Measurements from ENCODE around the gene CR1L. TPM values are rescaled to one million over a fixed set of nuclear protein-coding genes. Genes with fewer than 3 reads are reported as not detected.
"Not testable (repeated sequence)": the region's sequence is repeated elsewhere in the genome, so short reads cannot be mapped to it uniquely, and the experiment has no call there.

Gene CR1L
- polyA plus RNA-seq, 1 donor, result 0.45 TPM

DNA sequence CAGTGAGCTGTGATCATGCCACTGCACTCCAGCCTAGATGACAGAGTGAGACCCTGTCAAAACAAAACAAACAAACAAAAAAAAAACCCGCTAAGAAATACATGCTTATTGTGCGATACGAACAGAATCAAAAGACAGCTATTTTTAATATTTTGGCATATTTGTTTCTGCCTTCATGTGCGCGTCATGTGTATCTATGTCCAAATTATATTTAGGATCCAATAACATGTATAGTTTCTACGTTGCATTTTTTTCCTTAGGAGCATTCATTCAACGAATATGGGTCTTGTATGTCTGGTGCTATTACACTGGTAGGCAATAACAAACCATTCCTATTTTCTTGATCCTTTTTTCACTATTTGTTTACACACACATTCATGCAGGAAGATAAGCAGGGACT lies 108.7 kb downstream of the CR1L start:
- 35% methylated on average over 5 of the region's 7 CpGs for WGBS (ENCODE audit: insufficient coverage, low lambda C conversion rate)
- Histone ChIP-seq H3K27ac (ENCODE audit: low read length) (peak overlapping the region; percentile 99), H3K36me3 (ENCODE audit: control insufficient read depth, insufficient read depth, low read length) (peaks cover 8% of the 10 kb centered on the region), H3K4me3 (ENCODE audit: low read length) (peak overlapping the region; percentile 98), H3K27me3 (ENCODE audit: control insufficient read depth, insufficient read depth, low read length) (no peaks in the 10 kb centered on the region), H3K9me3 (ENCODE audit: control insufficient read depth, low read depth, low read length) (no peaks in the 10 kb centered on the region), H3K4me1 (ENCODE audit: control insufficient read depth, insufficient read depth, low read length) (peaks cover 36% of the 10 kb centered on the region)
- no peak for DNase-seq

DNA sequence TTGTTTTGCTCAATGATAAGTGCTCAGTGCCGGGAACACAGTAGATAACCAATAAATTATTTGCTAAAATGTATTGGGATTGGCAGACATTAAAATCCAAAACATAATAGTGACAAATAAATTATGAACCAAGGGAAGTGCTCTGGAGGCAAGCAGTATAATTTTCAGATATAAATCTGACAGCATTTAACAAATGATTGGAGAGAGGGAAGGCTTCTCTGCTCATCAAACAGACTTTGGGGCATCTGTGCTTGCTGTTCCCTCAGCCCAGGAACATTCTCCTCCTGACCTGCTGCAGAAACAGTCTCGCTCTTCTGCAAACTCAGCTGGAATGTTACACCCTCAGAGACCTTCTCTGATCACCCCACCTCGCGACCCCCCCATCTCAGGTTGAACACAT lies 109.1 kb downstream of the CR1L start:
- peaks cover 34% of the 10 kb centered on the region for H3K4me1 ChIP-seq (ENCODE audit: control insufficient read depth, insufficient read depth, low read length)
- no peaks in the 10 kb centered on the region for H3K27me3 ChIP-seq (ENCODE audit: control insufficient read depth, insufficient read depth, low read length)
- H3K27ac ChIP-seq (ENCODE audit: low read length), result peak overlapping the region; percentile 3
- no peaks in the 10 kb centered on the region for H3K9me3 ChIP-seq (ENCODE audit: control insufficient read depth, low read depth, low read length)
- WGBS (ENCODE audit: insufficient coverage, low lambda C conversion rate), result no CpG with 5 or more reads among the region's 4 CpGs
- peak overlapping the region; percentile 98 for H3K4me3 ChIP-seq (ENCODE audit: low read length)
- peaks cover 10% of the 10 kb centered on the region for H3K36me3 ChIP-seq (ENCODE audit: control insufficient read depth, insufficient read depth, low read length)
- DNase-seq, result no peak

DNA sequence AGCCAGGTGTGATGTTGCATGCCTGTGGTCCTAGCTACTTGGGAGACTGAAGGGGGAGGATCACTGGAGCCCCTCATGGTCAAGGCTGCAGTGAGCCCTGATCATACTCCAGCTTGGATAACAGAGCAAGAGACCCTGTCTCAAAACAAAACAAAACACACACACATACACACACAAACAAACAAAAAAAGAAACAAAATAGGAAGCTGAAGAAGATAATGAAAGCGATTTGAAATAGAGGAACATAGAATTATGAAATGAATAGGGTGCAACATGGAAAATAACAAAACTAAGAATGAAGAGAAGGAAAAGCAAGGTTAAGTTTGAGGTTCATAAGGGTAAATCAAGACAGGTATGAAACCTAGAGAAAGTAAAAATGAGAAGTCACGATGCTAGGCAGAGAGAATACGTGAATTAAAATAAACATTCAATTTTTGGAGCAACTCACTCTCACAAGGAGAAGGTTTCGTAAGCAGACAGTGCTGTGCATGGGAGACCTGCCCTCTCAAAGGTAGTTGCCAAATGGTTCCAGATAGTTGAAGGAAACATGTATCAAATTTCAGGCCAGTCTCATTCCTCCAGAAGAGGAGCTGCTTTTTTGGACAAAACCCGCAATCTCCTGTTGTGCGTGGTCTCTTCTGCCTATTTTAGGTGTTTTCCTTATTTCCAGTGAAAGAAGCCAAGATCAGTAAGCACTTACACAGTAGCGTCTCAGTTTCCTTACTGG lies 110.2 kb downstream of the CR1L start:
- no peaks in the 10 kb centered on the region for H3K27me3 ChIP-seq (ENCODE audit: control insufficient read depth, insufficient read depth, low read length)
- WGBS (ENCODE audit: insufficient coverage, low lambda C conversion rate), result 78% methylated on average over 3 of the region's 7 CpGs
- H3K9me3 ChIP-seq (ENCODE audit: control insufficient read depth, low read depth, low read length), result no peaks in the 10 kb centered on the region
- peak overlapping the region; percentile 64 for H3K27ac ChIP-seq (ENCODE audit: low read length)
- DNase-seq, result no peak
- peaks cover 17% of the 10 kb centered on the region for H3K36me3 ChIP-seq (ENCODE audit: control insufficient read depth, insufficient read depth, low read length)
- H3K4me3 ChIP-seq (ENCODE audit: low read length), result no peak overlapping the region
- H3K4me1 ChIP-seq (ENCODE audit: control insufficient read depth, insufficient read depth, low read length), result peaks cover 28% of the 10 kb centered on the region

GRCh38 chr1:207755846-207756693 lies 111.1 kb downstream of the CR1L start:
- H3K36me3 ChIP-seq (ENCODE audit: control insufficient read depth, insufficient read depth, low read length), result peaks cover 20% of the 10 kb centered on the region
- no peaks in the 10 kb centered on the region for H3K9me3 ChIP-seq (ENCODE audit: control insufficient read depth, low read depth, low read length)
- H3K4me3 ChIP-seq (ENCODE audit: low read length), result no peak overlapping the region
- WGBS (ENCODE audit: insufficient coverage, low lambda C conversion rate), result 20% methylated on average over 1 of the region's 2 CpGs
- peak overlapping the region; percentile 64 for H3K27ac ChIP-seq (ENCODE audit: low read length)
- no peaks in the 10 kb centered on the region for H3K27me3 ChIP-seq (ENCODE audit: control insufficient read depth, insufficient read depth, low read length)
- peak in 1 of 2 donors; percentile 75 for DNase-seq
- H3K4me1 ChIP-seq (ENCODE audit: control insufficient read depth, insufficient read depth, low read length), result peaks cover 24% of the 10 kb centered on the region

GRCh38 chr1:207762622-207763021 lies 117.7 kb downstream of the CR1L start:
- Histone ChIP-seq H3K36me3 (ENCODE audit: control insufficient read depth, insufficient read depth, low read length) (peaks cover 65% of the 10 kb centered on the region), H3K27me3 (ENCODE audit: control insufficient read depth, insufficient read depth, low read length) (no peaks in the 10 kb centered on the region), H3K4me1 (ENCODE audit: control insufficient read depth, insufficient read depth, low read length) (no peaks in the 10 kb centered on the region), H3K9me3 (ENCODE audit: control insufficient read depth, low read depth, low read length) (peaks cover 14% of the 10 kb centered on the region), H3K27ac (ENCODE audit: low read length) (no peak overlapping the region), H3K4me3 (ENCODE audit: low read length) (no peak overlapping the region)
- WGBS (ENCODE audit: insufficient coverage, low lambda C conversion rate), result 100% methylated on average over 1 of the region's 13 CpGs
- no peak for DNase-seq

- Histone ChIP-seq H3K9me3 (ENCODE audit: control insufficient read depth, low read depth, low read length) (peaks cover 14% of the 10 kb centered on the region), H3K4me3 (ENCODE audit: low read length) (no peak overlapping the region), H3K27ac (ENCODE audit: low read length) (no peak overlapping the region), H3K36me3 (ENCODE audit: control insufficient read depth, insufficient read depth, low read length) (peaks cover 64% of the 10 kb centered on the region), H3K4me1 (ENCODE audit: control insufficient read depth, insufficient read depth, low read length) (no peaks in the 10 kb centered on the region), H3K27me3 (ENCODE audit: control insufficient read depth, insufficient read depth, low read length) (no peaks in the 10 kb centered on the region)
- no peak for DNase-seq
- no CpG with 5 or more reads among the region's 10 CpGs for WGBS (ENCODE audit: insufficient coverage, low lambda C conversion rate)
Measured at GRCh38 chr1:207763091-207763490, 118.2 kb downstream of the CR1L start.

DNA sequence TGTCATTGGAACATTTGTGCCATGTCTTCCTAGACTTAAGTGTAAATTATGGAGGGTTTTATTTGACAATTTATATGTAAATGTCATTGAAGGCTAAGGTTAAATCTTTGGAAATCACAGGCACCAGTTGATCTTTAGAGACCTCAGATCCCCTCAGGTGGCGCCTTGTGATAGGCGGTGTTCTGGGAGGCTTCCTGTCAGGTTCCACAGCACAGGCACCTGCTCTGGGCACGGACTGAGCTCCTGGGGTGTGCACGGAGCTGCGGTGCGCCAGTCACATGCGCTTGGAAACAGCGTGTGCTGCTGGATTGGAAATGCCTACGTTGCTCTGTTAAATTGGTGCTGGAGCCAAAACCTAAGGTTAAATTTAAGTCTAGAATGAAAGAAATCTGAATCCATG lies 119.0 kb downstream of the CR1L start:
- Histone ChIP-seq H3K27ac (ENCODE audit: low read length) (no peak overlapping the region), H3K9me3 (ENCODE audit: control insufficient read depth, low read depth, low read length) (peaks cover 14% of the 10 kb centered on the region), H3K4me3 (ENCODE audit: low read length) (no peak overlapping the region), H3K4me1 (ENCODE audit: control insufficient read depth, insufficient read depth, low read length) (no peaks in the 10 kb centered on the region), H3K36me3 (ENCODE audit: control insufficient read depth, insufficient read depth, low read length) (peaks cover 59% of the 10 kb centered on the region), H3K27me3 (ENCODE audit: control insufficient read depth, insufficient read depth, low read length) (no peaks in the 10 kb centered on the region)
- DNase-seq, result no peak
- no CpG with 5 or more reads among the region's 9 CpGs for WGBS (ENCODE audit: insufficient coverage, low lambda C conversion rate)

DNA sequence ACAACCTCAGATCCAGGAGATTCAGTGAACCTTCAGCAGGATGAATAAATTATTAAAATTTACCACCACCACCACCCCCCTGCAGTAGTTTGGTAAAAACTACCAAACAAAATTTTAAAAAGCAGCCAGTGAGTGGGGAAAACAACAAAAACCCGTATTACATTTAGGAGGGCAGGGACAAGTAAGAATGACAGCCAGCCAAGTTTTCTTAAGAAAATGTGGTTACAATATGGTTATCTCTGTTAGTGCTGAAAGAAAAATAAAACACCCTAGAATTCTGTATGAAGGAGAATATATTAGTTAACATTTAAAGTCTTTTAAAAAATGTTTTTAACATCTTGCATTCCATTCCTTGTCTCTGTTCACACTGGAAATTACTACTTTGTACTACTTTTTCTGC lies 121.6 kb downstream of the CR1L start:
- 86% methylated on average over 1 of the region's 1 CpG for WGBS (ENCODE audit: insufficient coverage, low lambda C conversion rate)
- Histone ChIP-seq H3K9me3 (ENCODE audit: control insufficient read depth, low read depth, low read length) (peaks cover 14% of the 10 kb centered on the region), H3K36me3 (ENCODE audit: control insufficient read depth, insufficient read depth, low read length) (peaks cover 55% of the 10 kb centered on the region), H3K27ac (ENCODE audit: low read length) (no peak overlapping the region), H3K27me3 (ENCODE audit: control insufficient read depth, insufficient read depth, low read length) (no peaks in the 10 kb centered on the region), H3K4me1 (ENCODE audit: control insufficient read depth, insufficient read depth, low read length) (no peaks in the 10 kb centered on the region), H3K4me3 (ENCODE audit: low read length) (no peak overlapping the region)
- no peak for DNase-seq

- no CpG with 5 or more reads among the region's 4 CpGs for WGBS (ENCODE audit: insufficient coverage, low lambda C conversion rate)
- H3K4me3 ChIP-seq (ENCODE audit: low read length); DNase-seq; H3K4me1 ChIP-seq (ENCODE audit: control insufficient read depth, insufficient read depth, low read length); H3K27me3 ChIP-seq (ENCODE audit: control insufficient read depth, insufficient read depth, low read length); H3K9me3 ChIP-seq (ENCODE audit: control insufficient read depth, low read depth, low read length); H3K27ac ChIP-seq (ENCODE audit: low read length): not testable (repeated sequence)
- peaks cover 30% of the 10 kb centered on the region for H3K36me3 ChIP-seq (ENCODE audit: control insufficient read depth, insufficient read depth, low read length)
Measured at GRCh38 chr1:207770514-207770913, 125.6 kb downstream of the CR1L start.
